Activated CD8-positive, alpha-beta memory T cell treated with anti-CD3 and anti-CD28 coated beads for 4 hours (primary cell): Measurements from ENCODE around the gene CRYBA4.

ENCODE experiments used
- DNase-seq, 2 donors: peaks; one replicate each; pipeline ENCODE4 v3.0.0-alpha.2; 2020; ENCODE audit warnings: low read depth in 2 of 2

The CRYBA4 gene

GRCh38 chr22:26624803-26625202 is 3.0 kb downstream of the CRYBA4 start:
- no peak for DNase-seq

- DNase-seq: no peak
These were observed 8.4 kb downstream of the CRYBA4 start for GRCh38 chr22:26629988-26630761.

- DNase-seq: no peak
These were observed 9.5 kb downstream of the CRYBA4 start for GRCh38 chr22:26631282-26631681.

- no peak for DNase-seq
These were observed 10.8 kb downstream of the CRYBA4 start for GRCh38 chr22:26632422-26633155.

- DNase-seq: no peak
These were observed 12.4 kb downstream of the CRYBA4 start for GRCh38 chr22:26634189-26634588.

- DNase-seq: no peak
These were observed 13.4 kb downstream of the CRYBA4 start for GRCh38 chr22:26635117-26635516.

GRCh38 chr22:26636296-26636695 is 14.5 kb downstream of the CRYBA4 start:
- no peak for DNase-seq

- peak; percentile 68 to 69 for DNase-seq
These were observed 21.0 kb downstream of the CRYBA4 start for GRCh38 chr22:26642465-26643417.

GRCh38 chr22:26643418-26644100 is 21.8 kb downstream of the CRYBA4 start:
- DNase-seq: no peak

GRCh38 chr22:26646158-26646557 is 24.4 kb downstream of the CRYBA4 start:
- no peak for DNase-seq

- no peak for DNase-seq
These were observed 26.3 kb downstream of the CRYBA4 start for GRCh38 chr22:26648011-26648497.

- no peak for DNase-seq
These were observed 27.0 kb downstream of the CRYBA4 start for GRCh38 chr22:26648528-26649388.

GRCh38 chr22:26650722-26651421 is 29.1 kb downstream of the CRYBA4 start:
- no peak for DNase-seq

- DNase-seq: no peak
These were observed 30.1 kb downstream of the CRYBA4 start for GRCh38 chr22:26651815-26652214.

- no peak for DNase-seq
These were observed 35.4 kb downstream of the CRYBA4 start, which contains the start of gene MIAT for GRCh38 chr22:26656891-26657851. MIAT (plus strand) TSS chr22:26657588.

- DNase-seq: no peak
These were observed 36.4 kb downstream of the CRYBA4 start for GRCh38 chr22:26658161-26658560.

GRCh38 chr22:26658671-26659478 is 37.1 kb downstream of the CRYBA4 start:
- DNase-seq: peak; percentile 66 to 78

GRCh38 chr22:26660356-26660755 is 38.6 kb downstream of the CRYBA4 start:
- no peak for DNase-seq
